ENCODE data around the gene AKAIN1. TPM values are rescaled to one million over a fixed set of nuclear protein-coding genes. Genes with fewer than 3 reads are reported as not detected.

Gene AKAIN1, protein sequence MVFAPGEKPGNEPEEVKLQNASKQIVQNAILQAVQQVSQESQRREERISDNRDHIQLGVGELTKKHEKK
- not detected for total RNA-seq

DNA sequence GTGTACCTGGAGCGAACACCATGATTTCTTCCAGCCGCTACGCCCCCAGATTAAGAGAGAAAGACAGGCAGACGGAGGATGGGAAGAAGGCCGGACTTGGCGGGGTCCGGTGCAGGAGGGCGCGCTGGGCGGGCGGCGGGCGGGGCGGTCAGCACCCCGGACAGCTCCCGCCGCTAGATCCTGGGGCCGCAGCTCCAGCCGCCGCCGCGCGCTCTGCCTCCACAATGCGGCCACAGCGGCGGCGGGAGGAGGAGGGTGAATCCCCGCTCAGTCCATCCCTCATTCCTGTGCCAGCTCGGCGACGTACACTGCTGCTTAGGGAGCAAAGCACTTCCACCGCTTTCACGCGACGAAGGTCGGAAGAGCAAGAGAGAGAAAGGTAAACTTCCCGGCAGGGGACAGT, at the start of gene AKAIN1:
AKAIN1 (minus strand) TSS at position 226 of the 403 bp plus-strand sequence; CDS start at position 22, 204 bp downstream.
- DNase-seq (ENCODE audit: low spot score) = no peak

DNA sequence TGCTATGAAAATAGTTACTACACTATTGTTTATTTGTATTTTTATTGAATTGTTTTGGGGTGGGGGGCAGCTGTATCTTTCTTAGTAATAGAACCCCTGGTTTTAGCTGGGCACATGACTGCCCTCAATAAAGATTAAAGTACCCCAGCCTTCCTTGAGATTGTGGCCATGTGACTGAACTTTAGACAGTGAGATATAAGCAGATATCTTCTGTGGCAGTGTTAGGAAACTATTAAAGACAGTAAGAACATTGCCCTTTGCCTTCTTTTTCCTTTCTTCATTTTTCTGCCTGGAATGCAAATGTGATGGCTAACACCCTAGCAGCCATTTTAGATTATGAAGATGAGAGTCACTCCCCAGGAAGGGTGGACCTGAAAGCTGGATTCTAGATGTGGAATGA, 47.9 kb upstream of the AKAIN1 start:
- no peak for DNase-seq (ENCODE audit: low spot score)

DNA sequence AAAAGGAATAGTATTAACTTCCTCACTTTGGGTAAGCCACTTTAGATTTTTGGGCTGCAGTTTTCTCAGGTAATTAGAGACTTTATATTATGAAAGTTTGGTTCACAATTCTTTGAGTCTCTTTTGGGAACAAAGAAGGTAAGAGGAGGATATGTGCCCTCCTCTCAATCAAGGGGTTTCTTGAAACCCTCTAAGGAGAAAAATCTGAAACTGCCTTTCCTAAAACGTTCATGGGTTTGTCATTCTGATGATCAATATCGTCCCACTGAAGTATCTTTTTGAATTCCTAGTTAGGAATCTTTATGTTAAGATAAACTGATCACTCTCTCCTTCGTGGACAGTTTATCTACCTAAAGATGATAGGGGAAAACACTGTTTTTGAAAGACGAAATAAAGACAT, 42.4 kb upstream of the AKAIN1 start:
- no peak for DNase-seq (ENCODE audit: low spot score)

DNA sequence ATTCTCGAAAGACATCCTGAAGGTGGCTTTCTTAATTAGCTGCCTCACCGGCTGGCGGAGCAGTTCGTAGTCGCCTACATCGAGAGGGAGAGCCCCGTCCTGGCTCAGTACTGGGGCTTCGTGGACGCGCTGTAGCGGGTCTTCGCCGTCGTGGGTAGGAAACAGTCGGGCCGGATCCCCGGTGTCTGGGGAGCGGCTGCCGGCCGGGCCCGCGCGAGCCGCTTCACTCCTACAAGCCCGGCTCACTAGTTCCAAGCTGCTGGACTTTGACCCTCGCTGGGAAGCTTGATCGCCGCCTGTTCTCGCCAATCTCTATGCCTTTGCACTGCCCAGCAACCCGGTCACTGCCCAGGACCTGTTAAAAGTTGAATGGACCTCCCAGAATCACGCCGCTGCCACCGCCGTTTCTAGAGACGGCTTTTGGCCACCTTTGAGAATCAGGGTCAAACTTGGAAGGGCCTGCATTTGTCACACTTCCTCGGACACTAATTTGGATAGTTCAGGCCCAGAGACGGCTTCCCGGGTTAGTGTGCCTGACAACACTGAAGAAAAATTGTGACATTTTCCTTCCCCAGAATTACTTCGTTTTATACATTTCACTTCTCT, 41.4 kb upstream of the AKAIN1 start:
- DNase-seq (ENCODE audit: low spot score) = peak; percentile 43

DNA sequence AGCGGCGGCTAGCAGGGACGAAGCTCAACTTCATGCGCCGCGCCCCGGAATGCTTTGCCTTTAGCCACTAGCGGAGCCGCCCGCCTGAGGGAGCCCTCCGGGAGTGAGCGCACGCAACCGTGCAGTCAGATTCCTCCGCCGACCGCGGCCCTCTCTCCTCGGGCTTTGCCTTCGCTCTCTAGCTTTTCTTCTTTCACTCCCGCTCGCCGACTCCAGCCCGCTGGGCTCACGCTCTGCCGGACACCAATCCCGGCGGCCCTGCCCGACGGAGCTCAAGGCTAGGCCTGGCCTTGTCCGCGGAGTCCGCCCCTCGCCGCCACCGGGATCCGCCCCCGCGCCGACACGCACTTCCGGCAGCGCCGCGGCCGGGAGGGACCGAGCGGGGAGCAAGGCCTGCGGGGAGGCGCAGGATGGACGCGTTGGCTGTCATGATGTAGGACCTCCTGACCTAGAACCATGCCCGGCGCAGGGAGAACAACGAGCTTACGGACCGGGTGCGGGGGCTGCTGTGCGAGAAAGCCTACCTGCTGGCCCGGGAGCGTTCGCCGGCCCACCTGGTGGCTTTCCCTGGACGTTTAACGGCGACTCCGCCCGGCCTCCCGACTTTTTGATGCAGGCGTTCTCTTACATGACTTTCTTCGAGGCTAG, 40.8 kb upstream of the AKAIN1 start:
- peak; percentile 88 for DNase-seq (ENCODE audit: low spot score)

DNA sequence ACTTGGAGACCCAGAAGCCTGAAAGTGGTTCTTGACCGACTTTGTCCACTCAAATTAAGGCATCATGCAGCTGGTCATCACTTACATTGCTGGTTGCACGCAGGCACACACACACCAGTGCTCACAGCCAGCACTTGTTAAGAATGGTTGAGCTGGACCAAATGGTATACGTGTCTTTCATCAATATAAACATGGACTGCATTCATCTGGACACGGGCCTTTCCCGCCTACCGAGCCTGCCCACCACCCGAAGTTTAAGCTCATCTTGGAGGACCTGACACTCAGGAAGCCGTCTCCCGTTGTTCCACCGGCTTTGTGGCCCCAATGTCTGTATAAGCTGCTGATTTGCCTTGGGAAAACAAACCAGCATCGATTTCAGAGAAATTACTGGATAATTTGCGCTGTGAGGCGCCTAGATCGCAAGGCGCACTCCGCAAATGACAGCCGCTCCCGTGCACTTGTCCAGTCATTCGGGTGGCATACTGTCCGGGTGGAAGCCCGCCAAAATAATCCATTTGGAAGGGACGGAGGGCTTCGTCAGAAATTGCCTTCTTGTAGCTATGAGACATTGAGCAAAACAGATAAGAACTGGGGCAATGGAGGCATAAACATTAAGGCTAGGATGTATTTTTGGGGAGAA, 40.1 kb upstream of the AKAIN1 start:
- DNase-seq (ENCODE audit: low spot score) = peak; percentile 43

DNA sequence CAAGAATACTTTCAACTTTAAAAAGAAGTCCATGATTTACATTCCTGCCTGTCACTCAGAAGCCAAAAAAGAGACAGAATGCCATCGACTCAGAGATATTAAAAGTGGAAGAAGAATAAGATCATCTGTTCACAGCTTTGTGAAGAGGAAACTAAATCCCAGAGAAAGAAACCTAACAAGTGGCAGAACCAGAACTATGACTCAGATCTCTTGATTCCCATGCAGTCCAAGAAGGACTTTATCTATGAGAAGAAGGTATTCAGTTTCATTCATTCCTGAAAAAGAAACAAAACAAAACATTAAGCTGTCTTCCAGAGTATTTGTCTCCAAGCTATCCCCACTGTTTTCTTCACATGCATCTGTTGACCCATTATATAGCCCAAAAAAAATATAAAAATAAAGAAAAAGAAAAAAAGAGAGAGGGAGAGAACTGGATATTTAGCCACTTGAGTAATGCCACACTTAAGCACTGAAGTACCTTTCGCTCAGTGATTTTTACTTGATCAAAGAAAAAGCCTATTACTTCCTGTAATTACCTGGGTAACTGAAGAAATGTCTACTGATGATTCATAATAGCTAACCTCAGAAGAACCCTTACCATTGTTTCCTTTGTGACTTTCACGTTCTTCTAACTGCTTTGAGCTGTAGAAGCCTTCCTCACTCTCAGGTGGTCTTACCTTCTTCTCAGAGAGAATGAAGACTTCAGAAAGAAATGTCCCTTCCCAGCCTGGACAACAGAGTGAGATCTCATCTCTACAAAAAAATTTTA, 17.7 kb upstream of the AKAIN1 start:
- DNase-seq (ENCODE audit: low spot score) = no peak

DNA sequence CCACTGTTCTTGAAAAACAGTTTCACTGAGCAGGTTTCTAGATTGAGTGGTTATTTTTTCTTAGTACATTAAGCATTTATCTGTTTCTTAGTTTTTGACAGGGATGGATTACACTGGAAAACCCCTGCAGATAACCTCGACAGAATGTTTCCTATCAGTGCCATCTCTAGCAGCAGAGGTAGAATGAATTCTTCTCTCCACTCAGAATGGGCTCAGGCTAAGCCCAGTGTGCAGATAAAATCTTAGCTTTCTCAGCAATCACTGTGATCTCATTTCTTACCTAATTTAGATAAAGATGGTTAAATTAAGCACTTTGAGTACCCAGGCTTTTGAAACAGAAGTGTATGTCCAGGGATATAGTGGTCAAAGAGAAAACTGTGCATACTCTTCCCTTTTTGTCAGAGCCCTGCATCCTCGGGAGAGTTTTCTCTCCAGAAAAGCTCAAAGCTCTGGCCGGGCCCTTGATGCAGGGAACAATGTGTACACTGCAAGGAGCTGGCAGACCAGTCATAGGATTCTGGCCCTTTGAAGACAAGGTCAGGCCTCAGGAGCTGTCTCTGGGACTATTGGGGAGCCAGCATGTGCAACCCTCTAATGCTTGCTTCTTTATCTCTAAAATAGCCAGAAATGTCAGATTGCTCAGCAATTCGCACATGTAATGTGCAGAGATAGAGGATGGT, 10.6 kb upstream of the AKAIN1 start:
- no peak for DNase-seq (ENCODE audit: low spot score)

DNA sequence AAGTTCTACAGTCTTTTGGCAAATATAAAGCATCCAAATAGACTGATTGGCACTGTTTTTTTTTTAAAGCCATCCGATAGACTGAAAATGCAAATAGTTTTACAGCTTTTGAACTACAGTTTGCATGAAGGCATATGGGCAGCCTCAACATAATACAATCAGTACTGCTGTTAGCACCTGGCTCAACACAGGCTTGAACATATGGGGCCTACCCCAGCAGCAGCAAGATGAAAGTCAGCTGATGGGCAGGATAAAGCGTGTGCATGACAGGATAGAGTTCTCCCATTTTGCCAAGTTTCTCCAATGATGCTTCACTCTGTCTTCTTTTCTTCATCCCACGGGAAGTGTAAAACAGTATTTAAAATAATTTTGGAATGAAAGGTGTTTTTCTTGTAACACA, 1.3 kb upstream of the AKAIN1 start:
- DNase-seq (ENCODE audit: low spot score) = no peak

DNA sequence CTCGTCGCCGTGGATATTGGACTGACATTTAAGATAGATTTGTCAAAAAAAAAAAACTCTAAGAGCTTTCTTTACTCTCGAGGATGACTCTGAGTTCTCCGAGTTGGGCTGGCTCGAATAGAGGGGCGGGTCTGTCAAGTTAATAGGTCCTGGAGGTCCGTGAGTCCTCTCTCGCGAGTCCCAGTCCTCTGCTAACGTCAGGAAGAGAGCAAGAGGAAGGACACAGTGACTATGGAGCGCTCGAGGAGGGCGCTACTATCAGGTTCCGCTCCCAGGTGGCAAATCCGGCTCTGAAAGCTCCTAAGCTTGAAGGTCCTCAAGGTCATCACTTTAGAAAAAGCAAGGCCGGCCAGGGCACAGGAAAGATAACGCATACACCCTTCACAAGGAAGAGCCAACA, 404 bp upstream of the AKAIN1 start:
- no peak for DNase-seq (ENCODE audit: low spot score)

DNA sequence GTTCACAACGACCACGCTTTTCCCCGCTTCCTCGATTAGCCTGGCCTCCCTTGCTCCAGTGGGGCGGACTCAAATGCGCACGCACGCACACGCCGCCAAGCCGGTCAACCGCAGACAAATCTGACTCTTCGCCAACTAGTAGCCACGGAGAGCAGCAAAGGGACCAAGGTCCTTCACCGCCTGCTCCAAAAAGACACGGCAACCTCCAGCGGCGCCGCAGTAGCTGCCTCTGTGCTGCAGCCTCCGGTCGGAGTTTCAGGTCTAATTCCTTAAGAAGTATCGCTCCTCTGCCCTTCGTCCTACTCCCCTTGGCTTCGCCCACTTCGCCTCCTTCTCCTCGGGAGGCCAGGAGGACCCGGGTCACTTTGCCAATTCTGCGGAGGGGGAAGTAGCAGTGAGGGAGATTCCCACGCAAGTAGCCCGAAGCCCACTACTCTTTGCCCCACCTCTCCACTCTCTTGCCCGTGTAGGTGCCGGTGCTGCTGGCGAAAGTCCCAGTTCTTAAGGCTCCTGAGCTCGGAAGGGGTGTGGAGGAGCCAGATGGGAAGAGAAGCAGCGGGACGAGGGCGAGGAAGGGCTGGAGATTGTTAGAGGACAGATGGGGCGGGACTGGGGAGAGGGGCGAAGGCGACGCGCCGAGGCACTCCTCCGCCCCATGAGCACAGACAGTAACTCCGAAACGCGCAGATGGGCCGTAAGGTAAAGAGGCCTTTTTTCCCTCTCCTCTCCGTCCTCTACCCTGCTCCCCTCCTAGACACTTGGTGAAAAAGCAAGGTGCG, 615 bp downstream of the AKAIN1 start:
- no peak for DNase-seq (ENCODE audit: low spot score)

DNA sequence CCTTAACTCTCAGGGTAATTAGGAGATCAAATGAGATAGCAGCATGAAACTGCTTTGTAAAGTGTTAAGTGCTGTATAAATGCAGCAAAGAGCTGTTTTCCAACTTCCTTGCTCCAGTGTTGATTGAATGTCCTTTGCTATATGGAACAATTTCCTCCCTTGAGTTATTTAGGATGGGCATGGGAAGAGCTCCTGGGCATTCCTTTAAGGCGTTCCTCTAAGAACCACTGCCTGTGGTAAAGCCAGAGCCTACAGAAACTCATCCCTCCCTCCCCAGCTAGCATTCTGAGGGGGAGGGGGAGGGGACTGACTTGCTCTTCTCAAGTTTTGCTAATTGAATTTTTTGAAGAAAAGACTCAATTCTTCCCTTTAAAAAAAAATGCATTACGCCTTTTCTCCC, 1.4 kb downstream of the AKAIN1 start:
- no peak for DNase-seq (ENCODE audit: low spot score)

DNA sequence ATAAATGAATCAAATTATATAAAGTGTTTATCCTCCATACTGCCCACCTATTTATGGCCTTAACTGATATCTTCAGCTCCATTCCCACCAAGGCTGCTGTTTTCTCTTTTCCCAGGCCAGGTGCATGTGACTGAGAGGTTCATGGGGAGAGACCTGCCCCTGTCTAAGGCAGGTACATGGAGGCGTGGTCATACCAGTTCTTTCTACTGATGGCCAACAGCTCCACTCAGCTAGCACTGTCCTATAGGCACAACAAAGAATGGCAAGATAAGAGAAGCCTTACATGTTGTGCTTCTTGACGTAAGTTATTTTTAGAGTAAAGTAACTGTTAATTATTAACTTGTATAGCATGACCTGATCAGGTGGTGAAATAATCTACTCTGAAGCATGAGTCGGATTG, 16.8 kb downstream of the AKAIN1 start:
- DNase-seq (ENCODE audit: low spot score) = no peak

DNA sequence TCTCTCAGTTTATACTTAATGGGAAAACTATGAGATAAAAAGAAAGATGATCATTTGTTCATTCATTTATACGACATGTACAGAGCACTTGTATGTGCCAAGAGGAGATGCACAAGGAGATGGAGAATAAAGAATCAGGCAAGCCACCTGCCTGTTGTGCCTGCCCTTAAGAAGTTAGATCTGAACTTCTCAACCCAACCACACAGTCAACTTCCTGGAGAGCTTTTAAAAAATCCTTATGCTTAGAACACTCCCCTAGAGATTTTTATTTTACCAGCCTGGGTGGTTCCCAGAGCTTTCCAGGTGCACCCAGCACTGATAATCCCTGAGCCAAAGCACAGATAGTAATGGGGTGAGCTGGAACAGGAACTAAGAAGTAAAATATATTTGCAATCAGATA, 18.5 kb downstream of the AKAIN1 start:
- DNase-seq (ENCODE audit: low spot score) = no peak

DNA sequence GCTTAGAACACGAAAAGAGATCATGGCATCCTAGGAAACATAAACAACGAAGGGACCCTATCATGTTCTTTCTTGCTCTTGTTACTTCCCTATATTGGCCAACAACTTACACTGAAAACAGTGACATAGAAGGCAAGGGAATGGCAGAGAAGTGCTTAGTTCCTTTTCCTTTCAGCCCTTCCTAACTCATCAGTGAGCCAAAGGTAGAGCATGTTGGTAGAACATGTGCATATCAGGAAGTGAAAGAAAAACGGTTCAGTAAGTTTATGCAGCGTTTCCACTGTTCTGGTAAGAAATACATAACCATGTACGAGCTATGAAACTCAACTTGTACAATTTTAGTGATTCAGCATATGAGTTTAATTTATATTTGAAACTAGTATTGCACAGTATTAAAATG, 21.7 kb downstream of the AKAIN1 start:
- DNase-seq (ENCODE audit: low spot score) = no peak

DNA sequence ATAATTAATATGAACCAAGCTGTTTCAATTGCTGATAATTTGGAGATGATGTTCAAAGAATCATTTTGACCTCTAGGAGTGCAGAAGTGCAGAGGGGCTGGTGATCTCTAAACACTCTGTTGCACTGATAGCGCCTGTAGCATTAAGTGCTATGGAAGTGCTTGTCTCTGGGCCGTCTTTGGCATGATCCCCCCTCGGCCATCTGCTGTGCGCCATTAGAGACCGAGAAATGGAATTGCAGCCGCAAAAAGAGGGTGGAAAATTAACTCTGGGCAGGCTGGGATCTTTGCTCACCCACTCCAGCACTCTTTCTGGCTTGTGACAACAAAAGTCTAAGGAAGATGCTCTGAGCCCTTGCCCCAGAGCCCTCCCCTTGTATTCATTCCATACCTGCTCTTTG, 23.4 kb downstream of the AKAIN1 start:
- no peak for DNase-seq (ENCODE audit: low spot score)

DNA sequence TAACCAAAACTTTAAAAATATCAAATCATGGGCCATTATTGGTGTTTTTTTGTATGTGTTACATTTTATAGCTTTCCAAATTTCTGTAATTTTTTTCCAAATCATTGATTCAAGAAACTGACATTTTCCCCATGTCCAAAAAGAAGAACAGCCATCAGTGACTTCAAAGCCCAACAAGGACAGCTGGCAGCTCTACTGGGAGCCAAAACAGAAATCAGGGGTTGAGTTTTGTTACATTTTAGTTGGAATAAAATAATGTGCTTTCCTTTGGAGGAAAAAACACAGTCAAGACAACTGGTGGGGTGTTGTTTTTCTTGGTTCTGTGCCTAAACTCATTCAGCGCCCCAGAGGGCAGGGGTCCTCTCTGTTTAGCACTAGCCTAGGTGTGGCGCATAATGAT, 23.8 kb downstream of the AKAIN1 start:
- DNase-seq (ENCODE audit: low spot score) = no peak

DNA sequence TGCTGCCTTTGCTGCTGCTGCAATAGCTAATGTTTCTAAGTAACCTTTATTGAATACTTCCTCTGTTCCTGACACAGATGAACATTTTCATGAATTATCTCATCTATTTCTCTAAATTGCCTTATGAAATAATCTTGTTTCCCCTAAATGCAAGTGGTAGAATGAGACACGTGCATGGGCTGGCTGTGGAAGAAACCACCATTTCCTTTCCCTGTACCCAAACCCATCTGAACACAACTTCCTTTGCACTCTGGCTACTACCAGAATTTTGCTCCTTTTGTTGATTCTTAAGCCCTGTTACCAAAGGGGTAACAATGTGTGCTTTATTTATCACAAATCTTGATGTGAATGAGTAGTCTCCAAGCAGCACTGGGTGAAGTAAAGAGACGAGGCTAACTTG, 29.2 kb downstream of the AKAIN1 start:
- DNase-seq (ENCODE audit: low spot score) = no peak

DNA sequence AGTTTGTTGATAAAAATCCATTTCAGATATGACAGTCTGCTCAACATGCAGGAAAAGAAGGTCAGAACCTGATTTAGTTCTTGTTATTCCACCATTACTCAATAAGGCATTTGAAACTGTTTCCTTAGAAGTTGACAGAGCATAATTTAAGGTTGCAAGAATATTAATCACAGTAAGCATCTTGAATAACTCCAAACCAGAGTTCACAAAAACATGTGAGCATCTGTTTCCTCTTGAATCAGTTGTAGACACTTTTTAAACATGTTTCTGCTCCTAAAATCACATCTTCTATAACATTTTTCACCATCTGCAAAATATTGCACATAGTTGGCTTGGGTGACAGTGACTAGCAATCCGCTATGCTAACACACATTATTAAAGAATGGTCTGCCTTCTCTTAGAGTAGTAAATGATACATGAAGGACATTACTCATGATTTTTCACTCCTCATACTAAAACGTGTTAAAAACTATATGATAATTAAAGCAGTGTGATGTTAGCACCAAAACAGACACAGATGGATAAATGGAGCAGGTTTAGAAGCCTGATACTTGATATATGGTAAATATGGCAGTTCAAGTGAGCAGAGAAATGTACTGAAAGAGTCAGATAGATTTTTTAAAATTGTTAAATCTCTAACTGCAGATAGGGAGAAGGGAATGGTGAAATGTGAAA, 30.3 kb downstream of the AKAIN1 start:
- DNase-seq (ENCODE audit: low spot score) = no peak

DNA sequence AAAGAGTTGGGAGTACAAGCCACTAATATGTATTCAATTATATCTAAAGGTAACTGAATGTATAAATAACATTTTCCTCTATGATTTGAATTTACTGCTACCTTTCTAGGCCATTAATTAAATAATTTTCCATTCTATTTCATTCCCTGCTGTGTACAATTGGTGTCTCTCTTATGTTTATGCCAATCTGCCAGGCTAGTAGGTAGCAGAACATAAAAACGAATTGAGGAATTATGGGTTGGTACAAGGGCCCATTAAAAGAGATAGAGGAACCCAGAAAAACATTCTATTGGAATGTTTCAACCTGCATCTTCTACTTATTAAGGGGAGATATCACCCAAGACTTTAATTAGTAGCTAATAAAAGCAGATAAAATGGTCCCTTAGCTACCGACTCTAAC, 32.2 kb downstream of the AKAIN1 start:
- no peak for DNase-seq (ENCODE audit: low spot score)

DNA sequence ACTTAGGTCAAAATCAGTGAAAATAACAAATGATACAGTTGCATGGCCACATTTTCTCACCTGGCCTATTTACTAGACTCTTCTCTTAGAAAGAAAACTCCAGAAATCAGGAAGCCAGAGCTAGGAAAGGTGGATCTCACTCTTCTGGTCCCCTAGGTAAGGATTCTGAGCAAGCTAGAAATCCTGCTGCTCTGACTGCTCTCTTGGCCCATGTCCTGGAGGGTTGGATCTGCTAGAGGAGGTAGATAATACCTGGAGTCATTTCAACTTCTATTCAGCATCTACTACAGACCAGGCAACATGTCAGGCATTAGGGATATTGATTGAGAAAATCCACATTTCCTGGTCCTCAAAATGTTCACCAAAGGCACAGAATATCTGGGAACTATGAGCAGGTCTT, 34.9 kb downstream of the AKAIN1 start:
- no peak for DNase-seq (ENCODE audit: low spot score)

All from ureter (tissue), 1 donor.